A673 (cell line): Measurements from ENCODE around the gene MBTPS1.

ENCODE experiments used
- CTCF ChIP-seq: fragments of 300-800, 200-600 bp; sonication (generic); conservative IDR thresholded peaks from 2 replicates; pipeline ENCODE4 v1.5.1; 2017; ENCODE audit warnings: low read depth, mild to moderate bottlenecking, antibody characterized with exemption, low read length, moderate library complexity, mixed read lengths
- EZH2 ChIP-seq: fragments of 200-600 bp; sonication (generic); IDR thresholded peaks from 2 replicates; pipeline ENCODE4 v1.6.1; 2017; ENCODE audit warnings: borderline replicate concordance, low read depth, mild to moderate bottlenecking, mixed read lengths, antibody characterized with exemption, low read length; ENCODE audit not compliant: poor library complexity, severe bottlenecking

GRCh38 chr16:84055366-84055765 lies 61.4 kb downstream of the MBTPS1 start:
- TF ChIP-seq CTCF (no peak), EZH2 (no peak)
